Measurements from ENCODE around the gene FBXW11.

FBXW11 gene

GRCh38 chr5:171913987-171914273, 92.5 kb downstream of the FBXW11 start:
- Histone ChIP-seq H3K36me3 (replicated peaks; ENCODE audit: low read depth, low read length) (peaks cover 9% of the 10 kb centered on the region), H3K4me2 (ENCODE audit: low read length) (no peak overlapping the region), H4K20me1 (ENCODE audit: insufficient read depth, low read length) (peaks cover 58% of the 10 kb centered on the region), H3K9ac (ENCODE audit: low read length) (no peak overlapping the region), H3K27ac (ENCODE audit: low read length) (no peak overlapping the region), H3K9me3 (ENCODE audit: insufficient read depth, low read length) (no peaks in the 10 kb centered on the region), H3K4me3 (ENCODE audit: low read length) (no peak overlapping the region), H3K27me3 (ENCODE audit: low read depth, low read length) (no peaks in the 10 kb centered on the region), H2AFZ (ENCODE audit: low read depth, low read length) (no peak overlapping the region), H3K79me2 (ENCODE audit: low read length) (peaks cover 51% of the 10 kb centered on the region), H3K4me1 (ENCODE audit: low read length) (peaks cover 47% of the 10 kb centered on the region)
- TF ChIP-seq EZH2phosphoT487 (IDR thresholded peaks at IDR 0.05; ENCODE audit: low read depth) (no peak), CTCF (IDR thresholded peaks at IDR 0.05; ENCODE audit: low read depth, low read length) (no peak)

GRCh38 chr5:171911152-171911551, 95.3 kb downstream of the FBXW11 start:
- H3K4me3 ChIP-seq (ENCODE audit: low read length): peak overlapping the region; percentile 45
- peaks cover 66% of the 10 kb centered on the region for H3K4me1 ChIP-seq (ENCODE audit: low read length)
- H3K9ac ChIP-seq (ENCODE audit: low read length): peak overlapping the region; percentile 15; the same call in 1 of the 2 replicates
- peaks cover 12% of the 10 kb centered on the region for H3K36me3 ChIP-seq (replicated peaks; ENCODE audit: low read depth, low read length)
- no peak for TF ChIP-seq CTCF (IDR thresholded peaks at IDR 0.05; ENCODE audit: low read depth, low read length)
- TF ChIP-seq EZH2phosphoT487 (IDR thresholded peaks at IDR 0.05; ENCODE audit: low read depth): no peak
- peak overlapping the region; percentile 69 for H3K4me2 ChIP-seq (ENCODE audit: low read length)
- no peak overlapping the region for H2AFZ ChIP-seq (ENCODE audit: low read depth, low read length)
- H3K9me3 ChIP-seq (ENCODE audit: insufficient read depth, low read length): no peaks in the 10 kb centered on the region
- no peaks in the 10 kb centered on the region for H3K27me3 ChIP-seq (ENCODE audit: low read depth, low read length)
- H3K79me2 ChIP-seq (ENCODE audit: low read length): peaks cover 38% of the 10 kb centered on the region
- H4K20me1 ChIP-seq (ENCODE audit: insufficient read depth, low read length): peaks cover 71% of the 10 kb centered on the region
- H3K27ac ChIP-seq (ENCODE audit: low read length): peak overlapping the region; percentile 29

- Histone ChIP-seq H3K9me3 (ENCODE audit: insufficient read depth, low read length) (no peaks in the 10 kb centered on the region), H3K27me3 (ENCODE audit: low read depth, low read length) (no peaks in the 10 kb centered on the region), H4K20me1 (ENCODE audit: insufficient read depth, low read length) (peaks cover 72% of the 10 kb centered on the region), H3K9ac (ENCODE audit: low read length) (no peak overlapping the region), H3K4me1 (ENCODE audit: low read length) (peaks cover 60% of the 10 kb centered on the region), H3K36me3 (replicated peaks; ENCODE audit: low read depth, low read length) (peaks cover 19% of the 10 kb centered on the region), H3K4me2 (ENCODE audit: low read length) (no peak overlapping the region), H3K27ac (ENCODE audit: low read length) (no peak overlapping the region), H2AFZ (ENCODE audit: low read depth, low read length) (no peak overlapping the region), H3K79me2 (ENCODE audit: low read length) (peaks cover 39% of the 10 kb centered on the region), H3K4me3 (ENCODE audit: low read length) (no peak overlapping the region)
- TF ChIP-seq EZH2phosphoT487 (IDR thresholded peaks at IDR 0.05; ENCODE audit: low read depth) (no peak), CTCF (IDR thresholded peaks at IDR 0.05; ENCODE audit: low read depth, low read length) (no peak)
Observed at GRCh38 chr5:171908638-171909037, 97.8 kb downstream of the FBXW11 start.

GRCh38 chr5:171907725-171908343, 98.6 kb downstream of the FBXW11 start:
- H3K27ac ChIP-seq (ENCODE audit: low read length): peak overlapping the region; percentile 55
- peaks cover 52% of the 10 kb centered on the region for H3K4me1 ChIP-seq (ENCODE audit: low read length)
- TF ChIP-seq CTCF (IDR thresholded peaks at IDR 0.05; ENCODE audit: low read depth, low read length): peak; percentile 89
- no peak for TF ChIP-seq EZH2phosphoT487 (IDR thresholded peaks at IDR 0.05; ENCODE audit: low read depth)
- H2AFZ ChIP-seq (ENCODE audit: low read depth, low read length): no peak overlapping the region
- peaks cover 80% of the 10 kb centered on the region for H4K20me1 ChIP-seq (ENCODE audit: insufficient read depth, low read length)
- no peak overlapping the region for H3K9ac ChIP-seq (ENCODE audit: low read length)
- no peaks in the 10 kb centered on the region for H3K27me3 ChIP-seq (ENCODE audit: low read depth, low read length)
- peak overlapping the region; percentile 27; the same call in 1 of the 2 replicates for H3K4me3 ChIP-seq (ENCODE audit: low read length)
- H3K79me2 ChIP-seq (ENCODE audit: low read length): peaks cover 47% of the 10 kb centered on the region
- peak overlapping the region; percentile 64 for H3K4me2 ChIP-seq (ENCODE audit: low read length)
- no peaks in the 10 kb centered on the region for H3K9me3 ChIP-seq (ENCODE audit: insufficient read depth, low read length)
- peaks cover 19% of the 10 kb centered on the region for H3K36me3 ChIP-seq (replicated peaks; ENCODE audit: low read depth, low read length)

All from OCI-LY3 (cell line).